Endothelial cell of umbilical vein (primary cell): ENCODE data around the gene SIAH1.

ENCODE experiments used
- CTCF ChIP-seq, 2 donors: IDR thresholded peaks; 1 replicate in 1 of 2; 2 replicates in 1 of 2; pipeline ENCODE4 v1.5.1; 2011; ENCODE audit warnings: low read length in 2 of 2, mild to moderate bottlenecking in 2 of 2, moderate library complexity in 2 of 2, control low read depth in 1 of 2, inconsistent platforms in 1 of 2, low read depth in 1 of 2; ENCODE audit not compliant: insufficient read depth in 1 of 2; ENCODE audit errors: extremely low read depth in 1 of 2
- POLR2AphosphoS5 ChIP-seq: IDR thresholded peaks from 2 replicates; pipeline ENCODE4 v1.6.1; 2012; ENCODE audit warnings: low read depth, mild to moderate bottlenecking, control low read depth, low read length, moderate library complexity; ENCODE audit not compliant: insufficient read depth

DNA sequence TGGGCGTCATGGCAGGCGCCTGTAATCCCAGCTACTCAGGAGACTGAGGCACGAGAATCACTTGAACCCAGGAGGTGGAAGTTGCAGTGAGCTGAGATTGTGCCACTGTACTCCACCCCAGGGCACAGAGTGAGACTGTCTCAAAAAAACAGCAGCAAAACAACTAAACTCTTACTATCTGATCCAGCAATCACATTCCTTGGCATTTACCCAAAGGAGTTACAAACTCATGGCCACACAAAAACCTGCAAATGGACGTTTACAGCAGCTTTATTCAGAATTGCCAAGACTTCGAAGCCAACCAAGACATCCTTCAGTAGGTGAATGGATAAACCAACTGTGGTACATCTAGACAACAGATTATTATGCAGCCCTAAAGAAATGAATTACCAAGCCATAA lies 4.0 kb downstream of the SIAH1 start:
- TF ChIP-seq CTCF (IDR thresholded peaks at IDR 0.05; ENCODE audit: extremely low read depth in 1 of 2, insufficient read depth in 1 of 2, low read depth in 1 of 2, low read length in 2 of 2): no peak
- TF ChIP-seq POLR2AphosphoS5: no peak
